Parathyroid adenoma (tissue), 2 donors: ENCODE measurements around the gene HTRA1.

Experiments used
- H2AFZ ChIP-seq: fragments of 300-600 bp; sonication (generic); one replicate; pipeline ENCODE4 v1.7.0; 2017; ENCODE audit warnings: antibody characterized with exemption, mild to moderate bottlenecking
- H3K27ac ChIP-seq: fragments of 300-600 bp; sonication (generic); one replicate; pipeline ENCODE4 v1.7.0; 2017
- H3K27me3 ChIP-seq: fragments of 300-600 bp; sonication (generic); one replicate; pipeline ENCODE4 v1.7.0; 2017; ENCODE audit warnings: low read length; ENCODE audit not compliant: control insufficient read depth, insufficient read depth
- H3K36me3 ChIP-seq: fragments of 300-600 bp; sonication (generic); one replicate; pipeline ENCODE4 v1.7.0; 2017; ENCODE audit warnings: low read length; ENCODE audit not compliant: control insufficient read depth, insufficient read depth
- H3K4me1 ChIP-seq: fragments of 300-600 bp; sonication (generic); one replicate; pipeline ENCODE4 v1.7.0; 2017; ENCODE audit warnings: control low read depth
- H3K4me2 ChIP-seq: fragments of 300-600 bp; sonication (generic); one replicate; pipeline ENCODE4 v1.7.0; 2017; ENCODE audit warnings: low read length
- H3K4me3 ChIP-seq: fragments of 300-600 bp; sonication (generic); one replicate; pipeline ENCODE4 v1.7.0; 2017; ENCODE audit warnings: low read depth, low read length
- H3K79me2 ChIP-seq: fragments of 300-600 bp; sonication (generic); one replicate; pipeline ENCODE4 v1.7.0; 2017; ENCODE audit warnings: control low read depth
- H3K9ac ChIP-seq: fragments of 300-600 bp; sonication (generic); one replicate; pipeline ENCODE4 v1.7.0; 2017; ENCODE audit warnings: mild to moderate bottlenecking
- H3K9me3 ChIP-seq: fragments of 300-600 bp; sonication (generic); one replicate; pipeline ENCODE4 v1.7.0; 2017; ENCODE audit warnings: low read length; ENCODE audit not compliant: control insufficient read depth
- TF ChIP-seq, protein P1 (sequence below): fragments of 300-600 bp; sonication (generic); IDR thresholded peaks from one replicate; pipeline ENCODE4 v1.7.0; 2017; ENCODE audit warnings: antibody characterized with exemption, mild to moderate bottlenecking
- donor health status: primary hyperparathyroidism.

HTRA1 gene

DNA sequence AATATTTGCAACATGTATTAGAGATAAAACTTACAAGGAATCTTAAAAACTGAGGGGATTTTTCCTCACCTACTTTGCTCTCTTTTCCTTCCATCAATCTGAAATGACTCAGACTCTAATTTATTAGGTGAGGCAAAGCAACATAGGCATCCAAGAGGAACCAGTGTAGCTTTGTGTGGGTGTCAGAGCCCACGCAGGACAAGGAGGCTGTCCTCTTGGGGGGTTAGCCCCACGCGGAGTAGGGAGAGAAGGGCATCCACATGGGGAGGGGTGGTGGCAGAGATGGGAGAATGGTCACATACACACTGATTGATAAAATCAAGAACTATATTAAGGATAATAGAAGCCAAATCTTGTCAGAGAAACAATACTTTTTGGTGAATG, 40.7 kb upstream of the HTRA1 start:
- Histone ChIP-seq H2AFZ (no peak overlapping the region), H3K4me2 (no peak overlapping the region), H3K79me2 (no peaks in the 10 kb centered on the region), H3K27ac (no peak overlapping the region), H3K4me3 (no peak overlapping the region), H3K36me3 (no peaks in the 10 kb centered on the region), H3K27me3 (no peaks in the 10 kb centered on the region), H3K9ac (no peak overlapping the region), H3K4me1 (no peaks in the 10 kb centered on the region), H3K9me3 (no peaks in the 10 kb centered on the region)
- TF ChIP-seq, protein P1, sequence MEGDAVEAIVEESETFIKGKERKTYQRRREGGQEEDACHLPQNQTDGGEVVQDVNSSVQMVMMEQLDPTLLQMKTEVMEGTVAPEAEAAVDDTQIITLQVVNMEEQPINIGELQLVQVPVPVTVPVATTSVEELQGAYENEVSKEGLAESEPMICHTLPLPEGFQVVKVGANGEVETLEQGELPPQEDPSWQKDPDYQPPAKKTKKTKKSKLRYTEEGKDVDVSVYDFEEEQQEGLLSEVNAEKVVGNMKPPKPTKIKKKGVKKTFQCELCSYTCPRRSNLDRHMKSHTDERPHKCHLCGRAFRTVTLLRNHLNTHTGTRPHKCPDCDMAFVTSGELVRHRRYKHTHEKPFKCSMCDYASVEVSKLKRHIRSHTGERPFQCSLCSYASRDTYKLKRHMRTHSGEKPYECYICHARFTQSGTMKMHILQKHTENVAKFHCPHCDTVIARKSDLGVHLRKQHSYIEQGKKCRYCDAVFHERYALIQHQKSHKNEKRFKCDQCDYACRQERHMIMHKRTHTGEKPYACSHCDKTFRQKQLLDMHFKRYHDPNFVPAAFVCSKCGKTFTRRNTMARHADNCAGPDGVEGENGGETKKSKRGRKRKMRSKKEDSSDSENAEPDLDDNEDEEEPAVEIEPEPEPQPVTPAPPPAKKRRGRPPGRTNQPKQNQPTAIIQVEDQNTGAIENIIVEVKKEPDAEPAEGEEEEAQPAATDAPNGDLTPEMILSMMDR, result no peak

DNA sequence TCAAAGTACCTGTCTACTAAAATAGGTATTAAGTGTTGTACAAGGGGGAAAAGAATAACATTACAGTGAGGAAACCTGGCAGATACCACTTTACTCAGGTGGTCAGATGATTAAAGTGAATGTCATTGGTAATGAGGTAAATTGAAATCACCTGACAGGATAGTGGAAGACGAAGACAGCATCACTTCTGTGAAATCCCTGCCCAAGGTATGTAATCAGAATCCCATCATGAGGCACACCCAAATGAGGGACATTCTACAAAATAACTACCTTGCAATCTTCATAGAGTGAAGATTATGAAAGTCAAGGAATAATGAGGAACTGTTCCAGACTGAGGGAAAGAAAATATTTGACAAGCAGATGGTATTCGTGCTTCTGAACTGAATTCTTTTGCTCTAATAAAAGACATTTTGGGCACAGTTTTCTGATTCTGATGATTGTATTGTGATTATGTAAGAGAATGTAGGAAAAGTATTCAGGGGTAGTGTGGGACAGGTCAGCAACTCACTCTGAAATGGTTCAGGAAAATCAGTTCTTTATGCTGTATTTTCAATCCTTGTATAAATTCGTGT, 40.2 kb upstream of the HTRA1 start:
- Histone ChIP-seq H3K4me3 (no peak overlapping the region), H2AFZ (no peak overlapping the region), H3K27ac (no peak overlapping the region), H3K9ac (no peak overlapping the region), H3K9me3 (no peaks in the 10 kb centered on the region), H3K4me2 (no peak overlapping the region), H3K36me3 (no peaks in the 10 kb centered on the region), H3K79me2 (no peaks in the 10 kb centered on the region), H3K27me3 (no peaks in the 10 kb centered on the region), H3K4me1 (no peaks in the 10 kb centered on the region)
- TF ChIP-seq, protein P1, result no peak

DNA sequence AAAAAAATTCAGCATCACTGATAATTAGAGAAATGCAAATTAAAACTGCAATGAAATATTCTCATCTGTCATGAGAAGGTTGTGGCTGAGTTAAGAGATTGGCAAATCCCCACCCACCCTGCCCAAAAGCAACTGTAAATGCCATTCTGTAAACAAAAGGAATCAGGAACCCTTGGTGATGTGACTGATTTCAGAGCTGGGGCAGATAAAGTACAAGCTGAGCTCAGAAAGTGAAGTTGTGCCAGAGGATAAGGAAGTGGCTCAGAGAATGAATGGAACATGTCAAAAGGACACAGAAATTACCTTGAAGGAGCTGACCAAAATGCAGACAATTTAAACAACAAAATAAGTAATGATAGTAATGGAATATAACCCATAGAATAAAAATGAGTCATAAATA, 39.6 kb upstream of the HTRA1 start:
- no peak overlapping the region for H3K27ac ChIP-seq
- H3K9me3 ChIP-seq, result no peaks in the 10 kb centered on the region
- H3K4me2 ChIP-seq, result no peak overlapping the region
- H3K27me3 ChIP-seq, result no peaks in the 10 kb centered on the region
- H3K4me3 ChIP-seq, result no peak overlapping the region
- TF ChIP-seq, protein P1, result no peak
- H3K36me3 ChIP-seq, result no peaks in the 10 kb centered on the region
- H3K9ac ChIP-seq, result no peak overlapping the region
- no peaks in the 10 kb centered on the region for H3K4me1 ChIP-seq
- no peak overlapping the region for H2AFZ ChIP-seq
- H3K79me2 ChIP-seq, result no peaks in the 10 kb centered on the region

DNA sequence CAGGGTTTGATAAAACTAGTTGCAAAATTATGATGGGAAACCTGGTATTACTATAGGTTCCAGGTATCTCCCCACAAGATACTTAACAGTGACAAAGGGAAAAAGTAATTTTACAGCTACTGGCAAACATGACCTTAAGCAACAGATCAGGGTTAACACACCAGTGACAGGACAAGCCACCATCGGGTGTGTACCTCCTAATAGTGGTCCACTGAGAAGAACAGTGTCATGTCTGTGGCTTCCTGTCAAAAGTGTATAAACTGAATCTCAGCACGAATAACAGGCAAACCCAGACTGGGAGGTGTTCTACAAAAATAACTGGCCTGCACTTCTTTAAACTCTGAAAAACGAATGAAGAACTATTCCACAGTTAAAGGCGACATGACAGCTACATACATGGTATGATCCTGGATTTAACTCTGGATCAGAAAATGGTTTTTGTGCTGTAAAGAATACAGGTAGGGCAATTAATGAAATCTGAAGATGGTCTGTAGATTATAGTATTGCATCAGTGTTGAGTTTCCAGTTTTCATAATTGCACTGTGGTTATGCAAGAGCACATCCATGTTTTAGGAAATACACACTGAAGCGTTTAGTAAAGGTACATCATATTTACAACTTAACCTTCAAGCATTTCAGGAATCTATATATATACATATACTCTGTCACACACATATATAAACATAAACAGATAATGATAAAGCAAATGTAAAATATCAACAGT, 38.9 kb upstream of the HTRA1 start:
- Histone ChIP-seq H3K36me3 (no peaks in the 10 kb centered on the region), H3K9ac (no peak overlapping the region)

More for the DNA sequence above, 38.9 kb upstream of the HTRA1 start:
- Histone ChIP-seq H3K9me3 (no peaks in the 10 kb centered on the region), H2AFZ (no peak overlapping the region), H3K4me1 (no peaks in the 10 kb centered on the region), H3K4me3 (no peak overlapping the region), H3K27me3 (no peaks in the 10 kb centered on the region), H3K27ac (no peak overlapping the region), H3K4me2 (no peak overlapping the region), H3K79me2 (no peaks in the 10 kb centered on the region)
- TF ChIP-seq, protein P1, result no peak
